Fibroblast of pulmonary artery (primary cell): Measurements from ENCODE around the gene TET2.

Experiments used
- DNase-seq: peaks from one replicate; pipeline ENCODE4 v3.0.0-alpha.2; 2010; ENCODE audit warnings: low read depth
- H3K4me3 ChIP-seq: replicated peaks from 2 replicates; pipeline ENCODE4 v1.5.1; 2011; ENCODE audit warnings: low read depth, mild to moderate bottlenecking, control low read depth, low read length, moderate library complexity
- CTCF ChIP-seq: IDR thresholded peaks from 2 replicates; pipeline ENCODE4 v1.5.1; 2011; ENCODE audit warnings: mild to moderate bottlenecking, control low read depth, low read length, inconsistent platforms; ENCODE audit errors: missing control alignments

TET2 gene

DNA sequence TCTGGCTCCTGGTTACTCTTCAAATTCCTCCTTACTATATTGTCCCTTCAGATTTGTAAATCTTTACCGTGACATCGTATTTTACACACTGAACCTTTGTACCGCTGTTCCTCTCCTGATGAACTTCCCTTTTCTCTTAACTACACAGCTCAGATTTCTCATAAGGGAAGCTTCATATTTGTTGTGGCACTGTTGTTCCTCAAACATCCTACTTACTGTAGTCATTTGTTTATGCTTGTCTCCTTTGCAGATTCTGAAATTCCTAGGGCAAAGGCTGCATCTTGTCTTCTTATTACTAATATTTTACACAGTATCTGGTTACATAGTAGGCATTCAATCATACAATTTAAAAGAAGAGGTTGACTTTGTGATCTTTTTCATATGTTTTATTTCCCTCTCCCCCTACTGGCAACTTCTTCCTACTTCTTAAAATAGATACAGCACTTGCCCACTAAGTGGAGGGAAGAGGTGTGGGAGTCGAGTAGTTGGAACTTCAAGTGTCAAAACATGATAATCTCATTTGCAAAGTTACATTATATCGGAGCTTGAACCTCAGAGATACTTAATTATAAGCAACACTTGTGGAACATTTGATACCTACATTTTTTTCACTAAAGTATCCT lies 50.0 kb downstream of the TET2 start:
- TF ChIP-seq CTCF: peak; percentile 34
- H3K4me3 ChIP-seq: no peak overlapping the region
- no peak for DNase-seq

GRCh38 chr4:105197777-105198176 lies 51.1 kb downstream of the TET2 start:
- no peak overlapping the region for H3K4me3 ChIP-seq
- TF ChIP-seq CTCF: no peak
- no peak for DNase-seq

DNA sequence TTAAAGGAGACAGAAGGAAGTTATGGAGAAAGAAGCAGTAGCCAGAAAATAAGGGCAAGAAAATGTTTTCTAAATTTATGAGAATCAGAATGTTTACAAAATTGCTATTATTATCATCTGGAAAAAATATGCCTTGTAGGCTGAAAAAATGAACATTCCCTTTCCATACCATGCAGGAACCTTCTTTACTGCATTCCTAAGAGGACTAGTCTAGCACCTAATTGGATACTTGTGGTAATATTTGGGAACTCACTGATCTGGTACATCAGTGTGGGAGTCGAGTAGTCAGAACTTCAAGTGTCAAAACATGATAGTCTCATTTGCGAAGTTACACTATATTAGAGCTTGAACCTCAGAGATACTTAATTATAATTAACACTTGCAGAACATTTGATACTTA lies 51.9 kb downstream of the TET2 start:
- DNase-seq: no peak

GRCh38 chr4:105206214-105206613 lies 59.5 kb downstream of the TET2 start:
- no peak overlapping the region for H3K4me3 ChIP-seq
- TF ChIP-seq CTCF: no peak
- no peak for DNase-seq

More for the DNA sequence above, 51.9 kb downstream of the TET2 start:
- no peak overlapping the region for H3K4me3 ChIP-seq
- TF ChIP-seq CTCF: no peak

DNA sequence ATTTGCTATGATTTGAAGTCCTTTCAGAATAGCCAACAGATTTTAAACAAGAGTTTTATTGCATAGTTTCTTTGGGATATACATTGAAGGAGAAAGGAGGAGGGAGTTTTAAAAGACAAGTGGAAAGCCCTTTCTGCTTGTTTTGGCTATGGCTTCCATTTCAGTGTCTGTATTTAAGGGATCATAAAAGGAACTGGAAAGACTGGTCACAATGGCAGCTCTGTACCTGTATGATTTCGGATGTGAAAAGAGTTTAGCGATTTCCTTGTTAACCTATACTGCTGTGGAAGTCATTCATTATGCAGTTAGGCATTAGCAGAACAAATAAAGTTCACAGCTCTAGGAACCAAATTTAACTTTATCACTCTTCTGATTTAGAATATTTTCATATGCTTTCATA lies 60.7 kb downstream of the TET2 start:
- TF ChIP-seq CTCF: no peak
- DNase-seq: no peak

DNA sequence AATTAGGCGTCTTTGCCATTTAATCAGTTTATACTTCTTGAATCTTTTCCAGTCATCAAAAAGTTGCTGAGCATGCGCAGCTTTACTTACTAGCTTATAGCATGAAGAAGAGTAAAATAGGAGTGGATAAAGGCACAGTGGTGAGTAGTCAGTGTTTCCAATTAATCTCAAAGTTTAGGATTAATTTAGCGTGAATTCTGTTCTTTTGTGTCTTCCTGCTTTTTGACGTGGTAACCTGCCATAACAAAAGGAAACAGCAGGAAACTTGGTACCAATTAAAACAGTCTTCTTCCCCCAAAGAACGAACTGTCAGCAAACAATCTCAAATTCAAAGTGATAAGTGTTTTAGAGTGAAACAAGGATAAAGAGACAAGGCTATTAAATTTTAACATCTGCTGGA lies 61.9 kb downstream of the TET2 start:
- H3K4me3 ChIP-seq: no peak overlapping the region
- no peak for DNase-seq
- TF ChIP-seq CTCF: no peak

More for the DNA sequence above, 60.7 kb downstream of the TET2 start:
- no peak overlapping the region for H3K4me3 ChIP-seq

DNA sequence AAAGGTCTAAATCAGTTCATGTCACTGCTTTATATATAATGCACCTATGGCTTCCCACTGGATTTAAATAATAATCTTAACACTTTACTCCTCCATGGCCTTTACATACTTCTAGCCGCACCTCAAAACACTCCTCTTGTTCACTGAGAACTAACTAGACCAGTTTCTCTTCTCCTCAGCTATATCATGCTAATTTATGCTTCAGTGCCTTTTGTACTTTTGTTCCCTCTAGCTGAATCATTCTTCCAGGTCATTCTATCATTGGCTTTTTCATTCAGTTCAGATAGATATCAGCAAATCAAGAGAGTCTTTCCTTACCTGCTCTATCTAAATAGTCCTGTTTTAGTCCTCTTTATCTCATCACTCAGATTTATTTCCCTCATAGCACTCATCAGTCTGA lies 64.2 kb downstream of the TET2 start:
- DNase-seq: no peak
- no peak overlapping the region for H3K4me3 ChIP-seq
- TF ChIP-seq CTCF: no peak
